Immature natural killer cell (primary cell): Measurements from ENCODE around the gene NAGLU. TPM values are rescaled to one million over a fixed set of nuclear protein-coding genes. Genes with fewer than 3 reads are reported as not detected.
"Not testable (repeated sequence)": the region's sequence is repeated elsewhere in the genome, so short reads cannot be mapped to it uniquely, and the experiment has no call there.

ENCODE experiments used
- DNase-seq, 3 donors: peaks; one replicate each; pipeline ENCODE4 v3.0.0; 2022; ENCODE audit warnings: mixed read lengths in 1 of 3
- H3K27ac Mint-ChIP-seq, 6 donors: one replicate each; pipeline ENCODE4 v1.8.0; 2020; ENCODE audit warnings: mixed read lengths in 6 of 6, mild to moderate bottlenecking in 5 of 6, inconsistent platforms in 4 of 6, moderate library complexity in 3 of 6
- H3K27me3 Mint-ChIP-seq, 3 donors: one replicate each; pipeline ENCODE4 v1.8.0; 2020 to 2021; ENCODE audit warnings: low read depth in 3 of 3, mild to moderate bottlenecking in 3 of 3, mixed read lengths in 3 of 3, moderate library complexity in 3 of 3, inconsistent platforms in 1 of 3
- H3K36me3 Mint-ChIP-seq, 3 donors: one replicate each; pipeline ENCODE4 v1.8.0; 2020; ENCODE audit warnings: mixed read lengths in 3 of 3, inconsistent platforms in 2 of 3, mild to moderate bottlenecking in 2 of 3
- H3K4me1 Mint-ChIP-seq, 2 donors: one replicate each; pipeline ENCODE4 v1.8.0; 2020; ENCODE audit warnings: inconsistent platforms in 2 of 2, mild to moderate bottlenecking in 2 of 2, mixed read lengths in 2 of 2, moderate library complexity in 1 of 2
- H3K4me3 Mint-ChIP-seq, 5 donors: one replicate each; pipeline ENCODE4 v1.8.0; 2020; ENCODE audit warnings: mild to moderate bottlenecking in 5 of 5, mixed read lengths in 5 of 5, inconsistent platforms in 3 of 5, moderate library complexity in 3 of 5
- H3K9me3 Mint-ChIP-seq, 6 donors: one replicate each; pipeline ENCODE4 v1.8.0; 2020; ENCODE audit warnings: mild to moderate bottlenecking in 6 of 6, mixed read lengths in 6 of 6, inconsistent platforms in 4 of 6, moderate library complexity in 3 of 6
- polyA plus RNA-seq, 3 donors: library from polyadenylated mRNA; unstranded; fragments of 300-500 nt; fragmentation: Illumina TruSeq; gene quantifications; one replicate each; pipeline ENCODE4 v1.2.3, GENCODE V29; 2021

The NAGLU gene
- polyA plus RNA-seq, 3 donors from 2014 or later: 28.1 to 43.5 (median 33.6) TPM

GRCh38 chr17:42541041-42541833 lies 5.2 kb downstream of the NAGLU start:
- peak overlapping the region in 2 of 6 donors; percentile 26 to 62 for H3K27ac Mint-ChIP-seq
- H3K27me3 Mint-ChIP-seq: peaks cover 0 to 2% (median 0%) of the 10 kb centered on the region in 3 donors
- no peak overlapping the region for H3K4me3 Mint-ChIP-seq
- DNase-seq: no peak
- H3K4me1 Mint-ChIP-seq: peaks cover 14% of the 10 kb centered on the region in 2 donors
- peaks cover 0 to 2% (median 0%) of the 10 kb centered on the region in 6 donors for H3K9me3 Mint-ChIP-seq
- peaks cover 0 to 11% (median 0%) of the 10 kb centered on the region in 3 donors for H3K36me3 Mint-ChIP-seq

- H3K9me3 Mint-ChIP-seq: peaks cover 0 to 2% (median 0%) of the 10 kb centered on the region in 6 donors
- peaks cover 0 to 2% (median 0%) of the 10 kb centered on the region in 3 donors for H3K27me3 Mint-ChIP-seq
- H3K36me3 Mint-ChIP-seq: peaks cover 0 to 11% (median 0%) of the 10 kb centered on the region in 3 donors
- H3K27ac Mint-ChIP-seq: no peak overlapping the region
- H3K4me3 Mint-ChIP-seq: no peak overlapping the region
- peaks cover 0 to 3% of the 10 kb centered on the region in 2 donors for H3K4me1 Mint-ChIP-seq
- DNase-seq: no peak
Observed at GRCh38 chr17:42543190-42544079, 7.4 kb downstream of the NAGLU start.

GRCh38 chr17:42544874-42545283 lies 8.8 kb downstream of the NAGLU start:
- Mint-ChIP-seq H3K27ac (peak overlapping the region in 2 of 6 donors; percentile 18 to 67), H3K36me3 (peaks cover 0 to 6% (median 0%) of the 10 kb centered on the region in 3 donors), H3K4me3 (no peak overlapping the region), H3K27me3 (peaks cover 0 to 2% (median 0%) of the 10 kb centered on the region in 3 donors), H3K9me3 (no peaks in the 10 kb centered on the region), H3K4me1 (peaks cover 7 to 8% of the 10 kb centered on the region in 2 donors)
- DNase-seq: no peak

- not testable (repeated sequence) for H3K27ac Mint-ChIP-seq, H3K9me3 Mint-ChIP-seq, H3K4me1 Mint-ChIP-seq, DNase-seq, H3K27me3 Mint-ChIP-seq, H3K36me3 Mint-ChIP-seq, H3K4me3 Mint-ChIP-seq
Observed at GRCh38 chr17:42545755-42546505, 9.9 kb downstream of the NAGLU start.

GRCh38 chr17:42547001-42547461 lies 11.0 kb downstream of the NAGLU start:
- Mint-ChIP-seq H3K9me3 (no peaks in the 10 kb centered on the region), H3K27me3 (no peaks in the 10 kb centered on the region), H3K36me3 (peaks cover 0 to 3% (median 0%) of the 10 kb centered on the region in 3 donors), H3K4me1 (peaks cover 8 to 12% of the 10 kb centered on the region in 2 donors), H3K27ac (no peak overlapping the region), H3K4me3 (no peak overlapping the region)
- no peak for DNase-seq

GRCh38 chr17:42547698-42548069 lies 11.6 kb downstream of the NAGLU start:
- H3K4me3 Mint-ChIP-seq: peak overlapping the region in 1 of 5 donors; percentile 18

GRCh38 chr17:42548070-42548837 lies 12.2 kb downstream of the NAGLU start:
- Mint-ChIP-seq H3K4me1 (peaks cover 8 to 13% of the 10 kb centered on the region in 2 donors), H3K27ac (no peak overlapping the region), H3K4me3 (peak overlapping the region in 4 of 5 donors; percentile 46 to 59 (median 52)), H3K27me3 (no peaks in the 10 kb centered on the region), H3K9me3 (no peaks in the 10 kb centered on the region), H3K36me3 (no peaks in the 10 kb centered on the region)
- peak; percentile 60 to 72 (median 63) for DNase-seq

More at GRCh38 chr17:42547698-42548069, 11.6 kb downstream of the NAGLU start:
- Mint-ChIP-seq H3K36me3 (peaks cover 0 to 3% (median 0%) of the 10 kb centered on the region in 3 donors), H3K27ac (no peak overlapping the region), H3K9me3 (no peaks in the 10 kb centered on the region), H3K27me3 (no peaks in the 10 kb centered on the region), H3K4me1 (peaks cover 8 to 12% of the 10 kb centered on the region in 2 donors)
- no peak for DNase-seq

- peak overlapping the region in 1 of 6 donors; percentile 60 for H3K27ac Mint-ChIP-seq
- peaks cover 0 to 4% (median 2%) of the 10 kb centered on the region in 3 donors for H3K27me3 Mint-ChIP-seq
- H3K4me1 Mint-ChIP-seq: peaks cover 8 to 19% of the 10 kb centered on the region in 2 donors
- H3K4me3 Mint-ChIP-seq: peak overlapping the region; percentile 18 to 64 (median 45)
- no peak for DNase-seq
- no peaks in the 10 kb centered on the region for H3K36me3 Mint-ChIP-seq
- no peaks in the 10 kb centered on the region for H3K9me3 Mint-ChIP-seq
Observed at GRCh38 chr17:42548993-42549755, 13.1 kb downstream of the NAGLU start.

- H3K27ac Mint-ChIP-seq: peak within 1 kb of the TSS; percentile 55 to 93 (median 91)
- H3K4me3 Mint-ChIP-seq: peak within 1 kb of the TSS; percentile 85 to 90 (median 88)
- H3K27me3 Mint-ChIP-seq, H3K9me3 Mint-ChIP-seq, H3K36me3 Mint-ChIP-seq, DNase-seq: not testable (repeated sequence)
- H3K4me1 Mint-ChIP-seq: peaks cover 23 to 28% of the 10 kb centered on the region in 2 donors
Observed at GRCh38 chr17:42552736-42553135, 16.7 kb downstream of the NAGLU start, which contains the start of gene HSD17B1. Gene HSD17B1 (plus strand): TSS chr17:42552923. CDS start chr17:42552934, 11 bp downstream.

GRCh38 chr17:42553161-42553818 lies 17.2 kb downstream of the NAGLU start:
- Mint-ChIP-seq H3K36me3 (no peaks in the 10 kb centered on the region), H3K4me3 (peak overlapping the region; percentile 85 to 90 (median 88)), H3K4me1 (peaks cover 23 to 28% of the 10 kb centered on the region in 2 donors), H3K9me3 (no peaks in the 10 kb centered on the region), H3K27ac (peak overlapping the region; percentile 55 to 93 (median 91)), H3K27me3 (peaks cover 0 to 8% (median 4%) of the 10 kb centered on the region in 3 donors)
- no peak for DNase-seq

- peak overlapping the region; percentile 82 to 93 (median 91) for H3K27ac Mint-ChIP-seq
- peaks cover 0 to 8% (median 4%) of the 10 kb centered on the region in 3 donors for H3K27me3 Mint-ChIP-seq
- H3K36me3 Mint-ChIP-seq: no peaks in the 10 kb centered on the region
- peak in 1 of 3 donors; percentile 26 for DNase-seq
- H3K4me1 Mint-ChIP-seq: peaks cover 20 to 25% of the 10 kb centered on the region in 2 donors
- H3K4me3 Mint-ChIP-seq: peak overlapping the region; percentile 85 to 90 (median 88)
- H3K9me3 Mint-ChIP-seq: no peaks in the 10 kb centered on the region
Observed at GRCh38 chr17:42553866-42554249, 17.8 kb downstream of the NAGLU start.
